GM19452 (cell line): ENCODE measurements around the gene LLCFC1.

Source experiments
- ATAC-seq: cut with Tn5 transposase; IDR thresholded peaks from one replicate; pipeline ENCODE4 v1.9.1; 2021; ENCODE audit not compliant: unreplicated experiment

The LLCFC1 gene

DNA sequence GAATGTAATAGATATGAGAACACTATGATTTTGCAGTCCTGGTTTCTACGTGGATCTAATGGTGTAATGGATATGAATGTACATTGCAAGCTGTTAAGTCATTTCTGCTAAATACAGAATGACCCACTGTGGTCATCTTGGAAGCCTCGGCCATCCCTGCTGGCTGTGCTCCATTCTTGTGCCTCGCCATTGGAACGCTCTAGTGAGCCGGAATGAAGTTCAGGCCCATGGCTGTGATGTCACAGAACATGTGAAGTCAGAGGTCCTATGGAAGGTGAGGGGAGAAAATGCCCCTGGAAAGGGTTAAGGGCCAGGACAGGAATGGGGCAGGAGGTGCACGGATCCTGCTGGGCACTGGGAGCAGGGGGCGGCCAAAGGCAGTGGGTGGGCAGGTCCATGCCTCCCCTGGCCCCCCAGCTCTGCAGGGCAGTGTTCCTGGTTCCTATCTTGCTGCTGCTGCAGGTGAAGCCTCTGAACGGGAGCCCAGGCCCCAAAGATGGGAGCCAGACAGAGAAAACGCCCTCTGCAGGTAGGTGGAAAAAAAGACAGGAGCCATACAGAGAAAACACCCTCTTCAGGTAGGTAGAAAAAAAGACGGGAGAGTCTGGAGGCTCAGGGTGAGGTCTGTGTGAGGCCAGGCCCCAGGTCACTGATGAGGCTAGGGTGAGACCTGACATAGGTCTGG lies at the start of gene LLCFC1:
TSS of gene LLCFC1 (plus strand) at position 259 of the 685 bp plus-strand sequence. CDS start at position 397, 138 bp downstream.
- ATAC-seq: no peak

DNA sequence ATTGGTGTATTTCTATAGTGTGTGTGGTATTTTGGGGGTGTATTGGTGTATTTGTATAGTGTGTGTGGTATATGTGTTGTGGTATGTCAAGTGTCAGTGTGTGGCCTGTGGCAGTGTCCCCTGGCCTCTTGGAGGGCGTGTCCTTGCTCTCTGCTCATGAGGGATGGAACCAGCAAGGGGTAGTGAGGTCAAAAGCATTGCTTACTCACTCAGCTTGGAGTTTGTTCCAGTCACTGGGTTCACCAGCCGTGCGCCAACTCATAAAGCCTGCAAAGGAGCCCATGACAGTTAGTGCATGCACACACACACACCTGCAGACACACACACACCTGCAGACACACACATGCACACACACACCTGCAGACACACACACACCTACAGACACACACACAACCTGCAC lies 49.5 kb upstream of the LLCFC1 start:
- ATAC-seq: no peak

DNA sequence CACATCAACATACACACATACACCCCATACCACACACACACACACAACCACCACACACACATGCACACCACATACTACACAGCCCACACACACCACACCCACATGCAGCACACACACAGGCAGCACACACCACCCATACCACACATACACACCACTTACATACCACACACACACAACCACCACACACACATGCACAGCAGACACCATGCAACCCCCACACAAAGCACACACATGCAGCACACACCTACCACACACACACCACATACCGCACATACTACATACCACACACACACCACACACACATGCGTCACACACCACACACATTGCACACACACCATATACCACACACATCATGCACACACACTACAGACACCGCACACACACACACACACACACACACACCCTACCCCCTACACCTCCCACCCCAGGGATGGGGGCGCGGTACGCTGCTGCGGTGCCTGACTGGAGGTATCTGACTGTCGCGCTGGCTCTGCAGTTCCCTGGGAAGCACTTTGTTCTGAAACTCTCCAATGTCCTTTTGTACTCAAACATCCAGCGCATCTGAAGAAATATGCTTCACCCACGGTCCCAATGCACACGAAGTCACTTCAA lies 48.3 kb upstream of the LLCFC1 start:
- no peak for ATAC-seq

DNA sequence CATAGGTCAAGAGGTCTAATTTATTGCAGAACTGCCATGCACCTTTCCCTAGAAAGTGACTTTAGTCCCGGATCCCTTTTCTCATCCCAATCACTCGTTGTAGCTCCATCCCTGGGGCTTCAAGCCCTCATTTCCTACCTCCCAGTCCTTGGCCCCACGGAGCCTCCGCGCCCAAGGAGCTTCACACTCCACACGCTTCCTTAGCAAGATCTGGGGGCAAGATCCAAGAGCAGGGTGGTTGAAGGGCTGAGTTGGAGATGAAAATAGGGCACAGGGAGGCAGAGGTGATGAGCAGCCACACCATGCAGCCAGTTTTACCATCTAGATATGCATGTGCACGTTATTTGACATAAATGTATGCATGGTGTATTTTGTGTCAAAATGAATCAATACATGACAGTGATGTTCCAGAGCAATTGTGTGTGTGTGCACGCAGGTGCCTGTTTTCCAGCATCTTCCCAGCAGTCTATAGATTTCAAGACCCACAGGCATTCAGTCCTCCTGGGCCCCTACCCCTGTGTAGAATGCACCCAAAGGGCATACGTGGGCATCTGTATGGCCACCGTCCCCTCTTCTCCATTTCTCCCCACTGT lies 47.7 kb upstream of the LLCFC1 start:
- no peak for ATAC-seq

DNA sequence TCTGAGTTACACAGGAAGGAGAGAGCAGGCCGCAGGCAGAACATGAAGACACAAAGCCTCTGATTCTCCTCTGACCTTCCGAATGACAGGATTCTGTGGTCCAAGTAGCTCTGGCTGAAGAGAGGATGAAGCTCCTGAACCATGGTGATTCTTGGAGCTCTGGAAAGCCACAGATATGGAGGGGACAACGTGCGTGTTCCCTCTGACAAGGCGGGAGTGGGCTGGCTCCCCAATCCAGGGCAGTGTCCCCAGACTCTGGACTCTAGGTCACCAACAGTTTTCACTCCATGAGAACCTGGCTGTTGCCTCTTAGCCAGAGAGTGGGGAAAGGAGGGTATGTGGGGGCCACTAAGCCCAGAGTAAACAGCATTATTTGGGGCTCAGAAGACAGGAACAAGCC lies 46.3 kb upstream of the LLCFC1 start:
- no peak for ATAC-seq

DNA sequence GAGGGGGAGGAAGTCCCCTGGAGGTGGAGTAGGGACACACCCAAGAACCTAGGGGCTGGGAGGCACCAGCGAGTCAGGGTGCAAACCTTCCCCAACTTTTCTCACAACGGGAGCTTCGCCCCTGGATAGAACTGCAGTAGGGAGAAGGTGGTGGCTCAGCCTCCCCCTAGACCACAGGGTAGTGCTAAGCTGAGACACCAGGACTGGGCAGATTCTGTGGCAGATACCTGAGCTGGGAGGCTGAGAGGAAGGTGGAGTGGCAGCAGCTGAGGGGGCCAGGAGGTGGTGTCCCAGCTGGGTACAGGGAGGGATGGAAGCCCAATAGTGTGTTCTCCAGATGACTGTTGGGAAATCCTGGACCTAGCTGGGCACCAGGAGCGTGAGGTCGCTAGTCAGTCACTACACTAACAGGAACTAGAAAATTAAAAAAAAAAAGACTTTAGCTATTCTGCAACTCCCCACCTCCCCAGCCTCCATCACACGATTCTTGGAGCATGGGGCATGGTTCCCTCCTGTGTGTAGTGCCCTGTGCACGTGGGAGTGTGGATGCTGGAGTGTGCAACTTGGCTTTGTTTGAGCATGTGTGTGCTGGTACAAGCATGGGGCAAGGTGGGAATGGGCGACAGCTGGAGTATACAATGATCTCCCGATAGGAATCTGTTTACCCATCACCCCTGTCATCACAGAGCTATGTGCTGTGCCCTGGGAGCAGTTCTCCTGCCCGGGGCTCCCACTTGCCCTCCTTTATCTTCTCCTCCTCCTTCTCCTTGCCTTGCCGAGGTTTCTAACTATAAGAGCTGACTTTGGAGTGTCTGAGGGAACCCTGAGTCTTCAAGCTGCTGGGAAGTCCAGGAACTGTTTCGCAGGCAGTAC lies 44.9 kb upstream of the LLCFC1 start:
- no peak for ATAC-seq

DNA sequence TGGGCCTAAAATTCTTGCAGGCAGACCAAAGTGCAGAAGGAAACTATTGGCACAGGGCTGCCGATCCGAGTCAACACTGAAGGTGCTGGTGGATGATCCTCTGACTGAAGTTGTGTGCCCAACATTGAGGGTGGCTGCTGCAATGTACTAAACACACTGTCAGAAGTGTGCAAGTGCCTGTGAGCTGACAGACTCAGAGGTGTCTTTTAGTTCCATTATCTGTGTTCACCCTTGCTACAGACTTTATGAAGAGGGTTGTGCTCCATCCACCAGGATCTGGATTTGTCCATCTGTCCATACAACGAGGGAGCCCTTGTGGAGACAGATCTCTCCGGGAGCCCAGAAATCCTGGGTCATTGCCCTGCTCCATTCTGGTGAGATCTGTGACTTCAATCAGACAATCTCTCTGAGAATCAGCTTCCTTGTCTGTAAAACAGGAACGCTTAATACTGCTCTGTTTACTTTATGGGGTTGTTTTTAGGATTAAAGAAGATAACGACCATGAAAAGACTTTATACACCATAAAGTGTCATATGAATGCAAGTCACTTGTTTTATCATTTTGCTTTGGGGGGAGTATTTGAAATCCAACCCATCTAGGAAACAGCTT lies 44.2 kb upstream of the LLCFC1 start:
- no peak for ATAC-seq

DNA sequence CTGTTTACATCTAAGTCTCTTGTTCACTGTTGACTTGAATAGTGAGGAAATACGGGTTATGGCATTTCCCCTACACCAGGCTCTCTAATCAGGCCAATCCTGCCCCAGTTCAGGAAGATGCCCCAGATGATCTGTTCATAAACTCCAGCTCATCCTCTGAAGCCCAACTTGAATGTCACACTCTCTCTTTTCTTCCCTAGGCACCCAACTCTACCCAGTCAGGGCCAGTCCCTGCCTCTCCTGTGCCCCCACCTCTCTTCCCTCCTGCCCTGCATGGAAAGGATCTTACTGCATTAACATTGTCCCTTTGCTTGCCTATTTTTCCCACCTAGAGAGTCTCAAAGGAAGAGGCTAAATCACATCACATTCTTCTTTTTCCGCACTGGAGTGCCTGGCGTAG lies 43.1 kb upstream of the LLCFC1 start:
- no peak for ATAC-seq

DNA sequence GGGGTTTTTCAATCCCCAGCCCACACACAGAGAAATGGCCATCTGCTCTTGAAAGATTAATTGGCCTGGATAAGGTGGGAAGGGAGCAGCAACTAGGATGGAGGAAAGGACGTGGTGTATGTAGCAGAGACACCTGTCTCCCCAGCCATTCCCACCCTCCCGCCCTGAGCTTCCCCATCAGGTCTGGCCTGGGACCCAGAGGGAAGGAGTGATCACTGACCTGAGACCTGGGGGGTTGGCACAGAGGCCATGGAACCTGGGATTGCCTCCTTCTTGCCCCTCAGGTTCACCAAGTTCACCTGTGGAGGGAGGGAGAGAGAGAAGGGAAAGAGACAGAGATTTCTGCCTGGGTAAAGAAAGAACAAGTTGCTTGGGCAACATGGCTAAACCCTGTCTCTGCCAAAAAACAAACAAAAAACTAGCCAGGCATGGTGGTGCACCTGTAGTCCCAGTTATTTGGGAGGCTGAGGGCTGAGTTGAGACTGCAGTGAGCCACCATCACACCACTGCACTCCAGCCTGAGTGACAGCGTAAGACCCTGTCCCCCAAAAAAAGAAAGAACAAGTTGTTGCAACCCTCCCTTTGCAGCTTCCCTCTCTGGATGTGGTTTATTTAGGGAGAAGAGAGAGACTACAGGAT lies 42.4 kb upstream of the LLCFC1 start:
- no peak for ATAC-seq

DNA sequence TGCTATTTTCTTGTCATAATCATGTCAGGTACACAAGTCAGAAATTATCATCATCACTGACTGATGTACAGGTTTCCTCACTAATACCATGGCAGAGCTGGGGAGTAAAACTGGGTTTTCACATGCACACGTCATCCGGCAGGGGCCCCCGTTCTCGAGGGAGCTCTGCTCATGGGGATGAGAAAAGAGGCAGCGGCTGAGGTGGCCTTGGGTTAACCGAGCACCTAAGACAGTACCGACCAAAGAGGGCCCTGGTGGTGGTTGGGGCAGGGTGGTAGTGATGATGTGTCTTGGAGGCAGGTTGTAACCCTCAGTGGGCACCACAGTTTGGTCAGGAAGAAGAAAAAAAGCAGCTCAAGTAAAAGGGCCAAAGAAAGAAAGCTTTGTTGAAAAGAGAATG lies 41.6 kb upstream of the LLCFC1 start:
- ATAC-seq: no peak

DNA sequence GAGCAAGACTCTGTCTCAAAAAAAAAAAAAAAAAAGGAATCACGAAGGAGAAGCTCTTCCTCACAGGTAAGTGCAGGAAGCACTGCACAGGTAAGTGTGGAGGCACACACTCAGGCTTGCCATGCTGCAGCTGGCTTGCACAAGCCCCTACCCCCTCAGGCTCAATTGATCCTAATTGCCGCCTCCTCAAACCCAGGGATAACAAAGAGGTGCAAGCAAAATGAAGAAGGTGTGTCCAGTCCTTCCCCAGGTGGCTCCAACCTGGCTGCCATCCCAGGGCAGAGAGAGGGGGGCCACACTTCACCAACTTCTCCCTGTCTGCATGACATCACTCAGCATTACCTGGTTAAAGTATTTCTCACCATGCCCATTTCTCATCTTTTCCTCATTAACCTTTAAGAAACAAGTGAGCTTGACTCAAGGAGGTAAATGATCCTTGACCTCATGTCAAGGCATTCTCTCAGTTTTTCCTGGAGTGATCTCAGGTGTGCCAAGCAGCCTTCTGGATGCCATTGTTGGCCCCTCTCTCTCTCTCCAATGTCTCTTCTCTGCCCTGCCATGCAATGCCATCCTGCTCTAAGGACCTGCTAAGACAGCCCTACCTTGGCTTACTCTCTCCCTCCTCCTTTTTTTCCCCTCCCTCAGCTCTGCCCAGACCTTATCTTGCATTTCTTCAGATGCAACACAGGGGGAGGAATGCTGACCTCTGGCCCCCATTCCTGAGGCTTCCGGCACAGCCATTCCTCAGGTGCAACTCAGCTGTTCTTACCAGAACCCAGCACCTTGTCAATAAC lies 40.7 kb upstream of the LLCFC1 start:
- ATAC-seq: no peak

DNA sequence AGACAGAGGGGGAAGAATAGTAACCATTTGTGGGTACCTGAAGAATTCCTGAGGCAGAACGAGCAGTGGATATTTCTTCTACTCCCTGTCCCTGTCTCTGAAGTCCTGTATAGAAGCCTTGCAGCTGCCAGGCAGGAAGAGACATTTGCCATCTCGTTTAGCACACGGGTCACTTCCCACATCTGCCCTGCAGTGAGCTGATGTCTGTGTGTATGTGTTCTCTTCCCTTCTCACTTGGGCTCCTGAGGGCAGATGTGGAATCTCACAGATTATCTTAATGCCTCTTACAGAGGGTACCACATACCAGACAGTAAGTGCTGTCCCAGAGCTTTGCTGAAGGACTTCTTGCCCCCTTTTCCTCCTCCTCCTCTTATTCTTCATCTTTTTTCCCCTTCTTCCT lies 39.6 kb upstream of the LLCFC1 start:
- ATAC-seq: no peak

DNA sequence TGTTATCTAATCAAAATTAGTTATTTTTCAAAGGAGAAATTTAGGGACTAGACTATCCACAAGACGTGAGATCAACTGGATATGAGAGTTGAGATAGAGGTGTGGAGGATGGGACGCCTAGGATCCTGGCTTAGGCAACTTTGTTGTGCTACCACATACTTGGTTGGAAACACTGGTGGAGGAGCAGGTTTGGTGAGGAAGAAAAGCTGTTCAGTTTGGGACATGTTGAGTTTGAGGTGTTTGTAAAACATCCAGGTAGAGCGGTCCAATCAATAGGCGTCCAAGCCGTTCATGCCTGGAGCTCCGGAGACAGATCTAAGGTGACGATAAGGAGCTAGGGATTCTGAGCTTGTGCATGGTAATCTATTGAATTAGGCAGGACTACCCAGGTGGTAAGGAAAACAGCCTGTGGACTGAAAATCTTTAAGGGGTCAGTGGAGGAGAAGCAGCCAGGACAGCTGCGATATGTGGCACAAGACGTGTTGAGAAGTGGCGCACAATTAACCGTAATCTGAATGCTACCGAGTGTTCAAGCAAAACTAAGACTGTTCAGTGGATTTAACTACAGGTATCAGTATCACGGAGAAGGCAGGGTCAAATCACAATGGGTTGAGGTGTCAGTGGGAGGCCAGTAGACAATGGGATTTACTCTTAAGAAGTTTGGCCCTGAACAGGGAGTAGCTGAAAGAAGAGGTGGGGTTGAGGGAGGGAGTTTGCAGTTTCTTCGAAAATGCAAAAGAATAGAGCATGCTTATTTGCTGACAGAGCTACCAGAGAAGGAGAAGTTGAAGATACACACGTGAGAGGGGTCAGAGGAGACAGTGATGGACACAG lies 37.6 kb upstream of the LLCFC1 start:
- ATAC-seq: no peak

DNA sequence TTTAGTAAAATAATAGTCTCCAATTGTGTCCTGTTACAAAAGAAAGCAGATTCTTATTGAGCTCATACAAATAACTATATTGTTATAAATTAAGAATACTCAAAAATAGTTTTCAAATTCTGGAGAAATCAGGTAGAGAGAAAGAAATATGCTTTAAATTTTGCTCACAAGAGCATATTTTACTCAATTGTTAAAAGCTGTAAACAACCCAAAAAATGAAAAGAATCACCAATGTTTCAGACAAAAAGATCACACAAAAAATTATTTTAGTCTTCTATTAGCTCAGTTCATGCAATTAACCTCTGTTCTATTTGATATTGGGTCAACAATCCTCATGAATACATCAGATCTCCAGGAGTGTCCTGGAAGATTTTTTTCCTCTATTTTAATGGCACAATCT lies 35.2 kb upstream of the LLCFC1 start:
- ATAC-seq: no peak

DNA sequence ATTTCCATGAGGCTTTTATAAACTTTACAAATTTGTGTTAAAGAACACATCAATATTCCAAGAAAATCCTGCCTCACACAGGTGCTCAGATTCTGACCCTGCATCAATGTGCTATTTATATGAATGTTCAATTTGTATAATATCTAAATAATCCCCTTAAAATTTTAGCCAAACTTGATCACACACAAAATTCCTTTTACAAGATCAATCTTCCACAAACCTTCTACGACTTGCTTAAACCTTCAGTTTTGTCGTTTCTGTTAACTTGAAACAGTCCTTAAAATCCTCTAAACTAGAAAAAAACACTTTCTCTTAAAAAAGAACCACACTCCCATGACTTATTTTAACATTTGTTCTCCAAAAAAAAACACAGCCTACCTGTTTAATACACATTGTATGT lies 33.5 kb upstream of the LLCFC1 start:
- ATAC-seq: no peak

DNA sequence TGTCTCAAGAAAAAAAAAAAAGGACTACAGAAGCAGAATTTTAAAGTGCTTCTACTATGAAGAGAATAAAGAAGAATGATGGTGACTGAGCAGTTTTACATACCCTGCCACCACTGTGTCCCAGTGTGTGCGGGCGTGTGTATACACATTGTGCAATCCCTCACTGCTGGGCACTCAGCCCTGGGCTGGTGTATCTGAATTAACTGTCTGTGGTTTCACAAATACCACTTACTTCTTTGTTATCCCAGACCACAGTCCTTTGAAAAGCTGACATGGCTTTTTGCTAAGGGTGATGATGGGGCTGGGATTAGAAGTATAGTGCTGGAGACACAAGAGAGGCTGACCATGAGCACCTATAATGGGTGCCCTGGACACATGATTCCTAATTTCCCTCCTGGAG lies 32.6 kb upstream of the LLCFC1 start:
- no peak for ATAC-seq

DNA sequence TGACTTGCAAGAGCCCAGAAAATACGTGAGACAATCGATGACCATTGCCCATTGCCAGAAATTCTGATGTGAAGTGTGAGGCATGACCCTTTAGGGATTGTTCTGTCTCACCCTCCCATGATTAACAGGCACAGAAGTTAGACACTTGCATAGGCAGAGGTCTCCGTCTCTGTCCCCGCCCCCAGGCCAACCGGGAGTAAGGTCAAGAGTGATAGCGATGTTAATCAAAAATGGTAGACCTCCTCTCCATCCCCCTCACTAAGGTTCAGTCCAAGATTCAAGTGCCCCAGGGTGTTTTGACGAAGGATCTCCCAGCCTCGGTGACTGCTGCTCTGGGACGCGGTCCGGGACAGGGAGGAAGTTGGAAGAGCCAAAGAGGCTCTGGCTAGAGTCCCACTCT lies 31.0 kb upstream of the LLCFC1 start:
- no peak for ATAC-seq

DNA sequence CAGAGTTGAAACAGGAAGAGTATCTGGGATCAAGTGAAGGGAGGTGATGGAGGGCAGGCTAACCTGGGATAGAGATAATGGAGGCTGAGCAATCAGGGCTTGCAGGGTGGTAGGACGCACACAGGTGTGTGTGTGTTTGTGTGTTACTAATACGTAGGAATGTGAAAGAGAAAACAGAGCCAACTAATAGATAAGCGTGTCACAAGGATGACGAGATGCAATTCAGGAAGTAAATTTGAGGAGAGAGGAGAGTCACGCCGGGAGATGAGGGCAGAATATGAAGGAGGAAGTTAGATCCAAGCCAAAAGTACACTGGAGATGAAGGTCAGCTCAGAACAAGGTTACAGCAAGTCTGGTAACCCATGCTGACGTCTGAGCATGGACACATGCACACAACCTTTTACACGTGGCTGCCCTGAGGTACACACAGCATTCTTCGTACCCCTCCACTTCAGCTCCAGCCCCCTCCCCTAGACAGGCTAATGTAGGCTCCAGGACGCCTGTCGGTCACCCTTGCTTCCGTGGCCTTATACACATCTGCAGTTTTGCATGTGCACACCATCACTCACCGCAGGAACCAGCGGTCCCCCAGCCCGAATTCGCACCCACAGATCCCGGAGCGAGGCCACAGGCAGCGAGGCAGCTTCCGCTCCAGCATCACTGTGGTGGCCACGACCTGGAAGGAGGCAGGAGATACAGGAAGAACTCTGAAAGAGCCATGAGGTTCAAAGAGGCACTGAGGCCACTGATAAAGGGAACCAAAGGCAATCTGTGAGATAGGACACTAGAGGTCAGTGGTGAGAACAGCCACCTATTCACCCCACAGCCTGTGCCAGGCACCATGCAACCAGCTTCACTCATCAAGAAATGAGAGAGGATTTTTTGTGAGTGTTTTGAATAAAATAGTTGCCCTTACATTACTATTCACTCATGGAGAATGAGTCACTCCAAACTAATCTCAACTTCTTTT lies 30.1 kb upstream of the LLCFC1 start:
- ATAC-seq: no peak
